B cell (primary cell): Measurements from ENCODE around the gene VPS13D. TPM values are rescaled to one million over a fixed set of nuclear protein-coding genes. Genes with fewer than 3 reads are reported as not detected.

Experiments used
- ATAC-seq: fragments of 200-7000 bp; cut with Tn5 transposase; one replicate; pipeline ENCODE4 v1.10.0; 2021; ENCODE audit warnings: low read depth, mild to moderate bottlenecking, moderate number of reproducible peaks, moderate library complexity
- CTCF ChIA-PET: fragments of 350-600 bp; sonication (Branson Sonifier 250); formaldehyde crosslinking; loops from one replicate; lab custom pipeline; 2021; ENCODE audit warnings: antibody characterized with exemption, inconsistent platforms; lab: Charles Lee
- POLR2A ChIA-PET: fragments of 350-600 bp; sonication (Branson Sonifier 250); formaldehyde crosslinking; loops from one replicate; lab custom pipeline; 2021; ENCODE audit warnings: antibody characterized with exemption; lab: Charles Lee
- DNase-seq: peaks from one replicate; pipeline ENCODE4 v3.0.0; 2013
- H2AFZ ChIP-seq: 2 replicates; pipeline ENCODE4 v1.6.1; 2012; ENCODE audit warnings: mild to moderate bottlenecking, low read depth, low read length; ENCODE audit not compliant: insufficient read depth, poor library complexity, severe bottlenecking
- H3K27ac ChIP-seq, 2 donors: 1 replicate in 1 of 2; 2 replicates in 1 of 2; pipeline ENCODE4 v1.5.1; 2012 to 2013; ENCODE audit warnings: low read length in 2 of 2, mild to moderate bottlenecking in 2 of 2, moderate library complexity in 1 of 2
- H3K27me3 ChIP-seq, 4 experiments: fragments of 200-600 bp in 1 of 4; sonication (generic) in 1 of 4; replicated peaks in 1 of 4; 1 replicate in 2 of 4; 2 replicates in 2 of 4; pipeline versions ENCODE4 v1.6.1 to v1.7.0; 2013 to 2016; ENCODE audit warnings: low read length in 3 of 4, mild to moderate bottlenecking in 2 of 4, mixed read lengths in 1 of 4, moderate library complexity in 1 of 4; ENCODE audit not compliant: insufficient read depth in 4 of 4, control insufficient read depth in 3 of 4; ENCODE audit errors: control extremely low read depth in 1 of 4
- H3K36me3 ChIP-seq, 2 experiments: replicated peaks in 1 of 2; 1 replicate in 1 of 2; 2 replicates in 1 of 2; pipeline versions ENCODE4 v1.6.1 to v1.7.1; 2013; ENCODE audit warnings: low read length in 1 of 2; ENCODE audit not compliant: insufficient read depth in 2 of 2, control insufficient read depth in 1 of 2; ENCODE audit errors: control extremely low read depth in 1 of 2, extremely low read depth in 1 of 2
- H3K4me1 ChIP-seq, 2 donors: fragments of 200-600 bp in 1 of 2; sonication (generic) in 1 of 2; 1 replicate in 1 of 2; 2 replicates in 1 of 2; pipeline versions ENCODE4 v1.5.1 to v1.6.1; 2013 to 2017; ENCODE audit warnings: low read length in 2 of 2; ENCODE audit not compliant: control insufficient read depth in 2 of 2, insufficient read depth in 2 of 2
- H3K4me2 ChIP-seq: replicated peaks from 2 replicates; pipeline ENCODE3; 2012; ENCODE audit warnings: mild to moderate bottlenecking, low read depth, low read length; ENCODE audit not compliant: poor library complexity, severe bottlenecking
- H3K4me3 ChIP-seq, 5 experiments: fragments of 200-600 bp in 1 of 5; sonication (generic) in 1 of 5; 1 replicate in 3 of 5; 2 replicates in 2 of 5; pipeline versions ENCODE4 v1.5.1 to v1.7.0; 2011 to 2016; ENCODE audit warnings: low read length in 4 of 5, mild to moderate bottlenecking in 4 of 5, low read depth in 2 of 5, control low read depth in 1 of 5, moderate library complexity in 1 of 5; ENCODE audit not compliant: insufficient read depth in 1 of 5; ENCODE audit errors: control extremely low read depth in 1 of 5, extremely low read depth in 1 of 5
- H3K79me2 ChIP-seq: fragments of 200-600 bp; sonication (generic); one replicate; pipeline ENCODE4 v1.6.0; 2016; ENCODE audit warnings: low read length; ENCODE audit not compliant: control insufficient read depth, insufficient read depth
- H3K9ac ChIP-seq: fragments of 200-600 bp; sonication (generic); 2 replicates; pipeline ENCODE4 v1.6.1; 2017; ENCODE audit warnings: mild to moderate bottlenecking, low read length, moderate library complexity
- H3K9me3 ChIP-seq, 3 donors: one replicate each; pipeline versions ENCODE4 v1.6.1 to v1.7.1; 2013; ENCODE audit warnings: low read length in 2 of 3; ENCODE audit not compliant: control insufficient read depth in 2 of 3, insufficient read depth in 1 of 3; ENCODE audit errors: control extremely low read depth in 1 of 3
- H4K20me1 ChIP-seq: 2 replicates; pipeline ENCODE4 v1.6.0; 2012; ENCODE audit warnings: mild to moderate bottlenecking, low read length; ENCODE audit not compliant: insufficient read depth, control insufficient read depth, poor library complexity, severe bottlenecking
- H3K27ac Mint-ChIP-seq: one replicate; pipeline ENCODE4 v1.8.0; 2021; ENCODE audit warnings: mixed read lengths
- H3K27me3 Mint-ChIP-seq: one replicate; pipeline ENCODE4 v1.8.0; 2021; ENCODE audit warnings: mixed read lengths
- H3K4me1 Mint-ChIP-seq: one replicate; pipeline ENCODE4 v1.8.0; 2021; ENCODE audit warnings: mixed read lengths
- H3K4me3 Mint-ChIP-seq: one replicate; pipeline ENCODE4 v1.8.0; 2021; ENCODE audit warnings: mixed read lengths
- H3K9me3 Mint-ChIP-seq: one replicate; pipeline ENCODE4 v1.8.0; 2022; ENCODE audit warnings: mixed read lengths; ENCODE audit not compliant: insufficient read depth
- EZH2 ChIP-seq: IDR thresholded peaks from 2 replicates; pipeline ENCODE4 v1.6.1; 2012; ENCODE audit warnings: borderline replicate concordance, low read depth, mild to moderate bottlenecking, moderate library complexity, low read length; ENCODE audit not compliant: insufficient read depth, poor library complexity, severe bottlenecking
- WGBS: methylation state at CpG from one replicate; pipeline ENCODE4 v1.1.5; 2013; ENCODE audit warnings: missing lambda C conversion rate; ENCODE audit not compliant: insufficient coverage; 5-methylcytosine and 5-hydroxymethylcytosine counted together
- intact Hi-C: fragments of 100-400 bp; cut with micrococcal nuclease; formaldehyde crosslinking; loops from one replicate; pipeline ENCODE4 v1.10.0; 2022
- polyA plus RNA-seq: library from polyadenylated mRNA; depleted of rRNA; stranded (reverse); fragments of >200 nt; gene quantifications from 2 replicates; pipeline ENCODE4 v1.2.3, GENCODE V29; 2012
- total RNA-seq, 2 donors: library from RNA; stranded (reverse); fragments of 120-200 nt in 1 of 2; gene quantifications; 1 replicate in 1 of 2; 2 replicates in 1 of 2; pipeline versions ENCODE4 v1.2.3 to v1.2.4, GENCODE V29; 2013 to 2022
- TF ChIP-seq, protein P1 (sequence below): fragments of 200-600 bp; IDR thresholded peaks from one replicate; pipeline ENCODE4 v1.8.0; 2022; ENCODE audit warnings: antibody characterized with exemption, mild to moderate bottlenecking

The VPS13D gene
- total and polyA plus RNA-seq, 2 donors (not counting 1 experiment from before 2014, with no cell fraction given): 29.9 to 104 TPM

DNA sequence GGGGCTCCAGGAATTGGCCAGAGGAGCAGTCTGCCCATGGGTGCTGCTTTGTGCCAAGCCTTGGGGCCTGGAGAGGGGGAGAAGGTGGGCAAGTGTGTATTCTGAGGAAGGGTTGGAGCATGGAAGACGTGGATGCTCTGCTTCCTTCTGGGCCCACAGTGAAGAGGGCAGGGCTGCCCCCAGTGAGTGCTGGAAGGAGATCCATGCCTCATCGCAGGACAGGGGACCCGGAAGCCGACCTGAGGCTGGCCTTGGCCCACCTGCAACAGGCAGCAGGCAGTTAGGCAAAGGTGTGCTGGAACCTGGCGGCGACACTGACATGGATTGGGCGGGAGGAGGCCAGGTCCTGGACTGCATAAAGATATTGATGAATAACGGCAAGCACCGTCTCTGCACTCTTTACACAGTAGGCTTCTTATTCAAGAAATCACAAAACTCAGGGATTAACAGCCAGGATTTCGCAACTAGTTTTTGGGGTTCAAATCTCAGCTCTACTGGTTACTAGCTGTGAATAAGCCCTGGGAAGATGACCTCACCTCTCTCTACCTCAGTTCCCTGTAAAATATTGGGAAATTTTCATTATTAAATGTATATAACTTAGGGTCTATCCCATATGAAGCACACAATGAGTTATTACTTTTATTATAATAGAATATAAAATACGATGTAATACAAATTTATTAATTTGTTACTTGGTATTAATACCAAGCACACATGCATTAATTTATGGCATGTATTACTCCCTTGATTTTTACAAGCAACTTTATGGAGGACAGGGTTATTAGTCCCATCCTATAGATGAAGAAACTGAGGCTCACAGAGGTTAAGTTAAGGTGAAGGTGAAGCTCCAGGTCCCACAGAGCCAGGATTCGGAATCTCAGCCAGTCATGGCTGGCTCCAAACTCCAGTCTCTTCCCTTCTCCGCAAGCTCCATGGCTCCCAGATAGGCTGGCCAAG, 325.9 kb downstream of the VPS13D start:
- H3K9ac ChIP-seq: no peak overlapping the region
- Mint-ChIP-seq H3K27me3 (peaks cover 6% of the 10 kb centered on the region), H3K9me3 (no peaks in the 10 kb centered on the region), H3K4me1 (no peaks in the 10 kb centered on the region), H3K27ac (no peak overlapping the region), H3K4me3 (no peak overlapping the region)
- CTCF ChIA-PET: no interaction called here
- H2AFZ ChIP-seq: no peak overlapping the region
- 92% methylated on average over 7 of the region's 13 CpGs for WGBS
- no peak overlapping the region for H3K4me2 ChIP-seq
- H4K20me1 ChIP-seq: no peaks in the 10 kb centered on the region
- intact Hi-C loops: no loop called here
- POLR2A ChIA-PET: no interaction called here
- H3K27ac ChIP-seq: no peak overlapping the region
- no peaks in the 10 kb centered on the region for H3K4me1 ChIP-seq
- ATAC-seq (no peak), DNase-seq (no peak)
- no peak overlapping the region for H3K4me3 ChIP-seq
- H3K9me3 ChIP-seq: peaks cover 0 to 12% (median 0%) of the 10 kb centered on the region in 3 donors
- no peaks in the 10 kb centered on the region for H3K36me3 ChIP-seq
- H3K27me3 ChIP-seq: no peaks in the 10 kb centered on the region
- TF ChIP-seq, protein P1, sequence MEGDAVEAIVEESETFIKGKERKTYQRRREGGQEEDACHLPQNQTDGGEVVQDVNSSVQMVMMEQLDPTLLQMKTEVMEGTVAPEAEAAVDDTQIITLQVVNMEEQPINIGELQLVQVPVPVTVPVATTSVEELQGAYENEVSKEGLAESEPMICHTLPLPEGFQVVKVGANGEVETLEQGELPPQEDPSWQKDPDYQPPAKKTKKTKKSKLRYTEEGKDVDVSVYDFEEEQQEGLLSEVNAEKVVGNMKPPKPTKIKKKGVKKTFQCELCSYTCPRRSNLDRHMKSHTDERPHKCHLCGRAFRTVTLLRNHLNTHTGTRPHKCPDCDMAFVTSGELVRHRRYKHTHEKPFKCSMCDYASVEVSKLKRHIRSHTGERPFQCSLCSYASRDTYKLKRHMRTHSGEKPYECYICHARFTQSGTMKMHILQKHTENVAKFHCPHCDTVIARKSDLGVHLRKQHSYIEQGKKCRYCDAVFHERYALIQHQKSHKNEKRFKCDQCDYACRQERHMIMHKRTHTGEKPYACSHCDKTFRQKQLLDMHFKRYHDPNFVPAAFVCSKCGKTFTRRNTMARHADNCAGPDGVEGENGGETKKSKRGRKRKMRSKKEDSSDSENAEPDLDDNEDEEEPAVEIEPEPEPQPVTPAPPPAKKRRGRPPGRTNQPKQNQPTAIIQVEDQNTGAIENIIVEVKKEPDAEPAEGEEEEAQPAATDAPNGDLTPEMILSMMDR: no peak
- no peak for TF ChIP-seq EZH2
- no peaks in the 10 kb centered on the region for H3K79me2 ChIP-seq

DNA sequence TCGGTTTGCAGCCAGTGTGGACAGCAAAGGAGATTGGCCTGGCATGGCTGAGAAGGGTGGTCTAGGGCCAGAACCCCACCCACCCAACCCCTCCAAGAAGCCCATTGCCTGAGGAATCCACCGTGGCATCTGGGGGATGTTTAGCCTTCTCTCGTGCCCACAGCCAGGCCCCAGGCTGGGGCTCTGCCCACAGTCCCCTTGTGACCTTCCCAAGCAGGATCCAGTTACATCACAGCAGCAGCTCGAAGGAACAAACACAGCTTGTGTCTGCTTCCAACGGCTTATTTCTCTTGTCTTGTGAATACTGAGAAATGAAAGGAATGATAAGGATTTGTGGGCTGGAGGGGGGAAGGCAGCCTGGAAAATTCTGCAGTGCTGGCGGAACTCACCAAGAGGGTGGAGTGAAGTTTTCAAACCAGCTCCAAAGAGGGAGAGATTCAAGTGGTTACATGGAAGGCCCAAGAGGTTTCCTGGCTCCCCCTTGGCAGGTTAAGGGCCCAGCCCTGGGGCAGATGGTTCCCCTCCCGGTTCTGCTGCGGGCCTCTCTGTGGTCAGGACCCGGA, 326.6 kb downstream of the VPS13D start:
- Histone ChIP-seq H4K20me1 (no peaks in the 10 kb centered on the region), H2AFZ (no peak overlapping the region), H3K4me2 (no peak overlapping the region), H3K27me3 (no peaks in the 10 kb centered on the region), H3K79me2 (no peaks in the 10 kb centered on the region), H3K36me3 (no peaks in the 10 kb centered on the region), H3K9me3 (peaks cover 0 to 17% (median 0%) of the 10 kb centered on the region in 3 donors), H3K27ac (no peak overlapping the region), H3K9ac (no peak overlapping the region), H3K4me1 (no peaks in the 10 kb centered on the region), H3K4me3 (no peak overlapping the region)
- H3K9me3 Mint-ChIP-seq: no peaks in the 10 kb centered on the region
- H3K27me3 Mint-ChIP-seq: peaks cover 6% of the 10 kb centered on the region
- H3K27ac Mint-ChIP-seq: no peak overlapping the region
- 51% methylated on average over 8 of the region's 9 CpGs for WGBS
- POLR2A ChIA-PET: no interaction called here
- no peaks in the 10 kb centered on the region for H3K4me1 Mint-ChIP-seq
- ATAC-seq (no peak), DNase-seq (no peak)
- intact Hi-C loops: no loop called here
- TF ChIP-seq EZH2: no peak
- TF ChIP-seq, protein P1: no peak
- H3K4me3 Mint-ChIP-seq: no peak overlapping the region
- CTCF ChIA-PET: no interaction called here
